ENCODE data around the gene FAM200B. TPM values are rescaled to one million over a fixed set of nuclear protein-coding genes. Genes with fewer than 3 reads are reported as not detected.

The FAM200B gene
- total RNA-seq, 1 donor from 2014 or later, result 27.4 TPM

DNA sequence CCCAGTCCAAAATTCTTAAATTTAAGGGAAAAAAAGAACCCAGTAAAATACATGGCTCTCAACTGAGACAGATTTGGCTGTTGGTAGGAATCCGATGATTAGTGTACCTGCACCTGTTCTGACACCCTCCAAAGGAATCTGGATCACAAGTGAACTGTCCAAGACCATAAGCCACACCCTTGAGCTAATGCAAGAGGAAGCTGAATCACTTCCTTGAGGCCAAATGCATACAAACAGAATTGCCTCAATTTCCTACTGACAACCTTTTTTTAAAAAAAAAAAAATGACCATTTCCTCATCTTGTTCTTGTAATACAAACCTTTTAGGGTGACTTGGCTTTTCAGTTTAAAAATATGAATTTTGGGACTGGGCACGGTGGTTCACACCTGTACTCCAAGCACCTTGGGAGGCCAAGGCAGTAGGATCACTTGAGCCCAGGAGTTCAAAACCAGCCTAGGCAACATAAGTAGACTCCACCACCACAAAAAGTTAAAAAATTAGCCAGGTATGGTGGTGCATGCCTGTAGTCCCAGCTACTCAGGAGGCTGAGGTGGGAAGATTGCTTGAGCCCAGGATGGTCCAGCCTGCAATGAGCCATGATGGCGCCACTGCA lies 15.8 kb upstream of the FAM200B start:
- no peaks in the 10 kb centered on the region for H3K9me3 Mint-ChIP-seq (ENCODE audit: unreplicated experiment)
- H3K27ac Mint-ChIP-seq (ENCODE audit: unreplicated experiment), result no peak overlapping the region
- TF ChIP-seq, protein P1, sequence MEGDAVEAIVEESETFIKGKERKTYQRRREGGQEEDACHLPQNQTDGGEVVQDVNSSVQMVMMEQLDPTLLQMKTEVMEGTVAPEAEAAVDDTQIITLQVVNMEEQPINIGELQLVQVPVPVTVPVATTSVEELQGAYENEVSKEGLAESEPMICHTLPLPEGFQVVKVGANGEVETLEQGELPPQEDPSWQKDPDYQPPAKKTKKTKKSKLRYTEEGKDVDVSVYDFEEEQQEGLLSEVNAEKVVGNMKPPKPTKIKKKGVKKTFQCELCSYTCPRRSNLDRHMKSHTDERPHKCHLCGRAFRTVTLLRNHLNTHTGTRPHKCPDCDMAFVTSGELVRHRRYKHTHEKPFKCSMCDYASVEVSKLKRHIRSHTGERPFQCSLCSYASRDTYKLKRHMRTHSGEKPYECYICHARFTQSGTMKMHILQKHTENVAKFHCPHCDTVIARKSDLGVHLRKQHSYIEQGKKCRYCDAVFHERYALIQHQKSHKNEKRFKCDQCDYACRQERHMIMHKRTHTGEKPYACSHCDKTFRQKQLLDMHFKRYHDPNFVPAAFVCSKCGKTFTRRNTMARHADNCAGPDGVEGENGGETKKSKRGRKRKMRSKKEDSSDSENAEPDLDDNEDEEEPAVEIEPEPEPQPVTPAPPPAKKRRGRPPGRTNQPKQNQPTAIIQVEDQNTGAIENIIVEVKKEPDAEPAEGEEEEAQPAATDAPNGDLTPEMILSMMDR (IDR thresholded peaks at IDR 0.05; ENCODE audit: partially characterized antibody, unreplicated experiment), result no peak
- no peaks in the 10 kb centered on the region for H3K27me3 Mint-ChIP-seq (ENCODE audit: unreplicated experiment)
- DNase-seq, result no peak
- no peaks in the 10 kb centered on the region for H3K36me3 Mint-ChIP-seq (ENCODE audit: unreplicated experiment)
- H3K4me1 Mint-ChIP-seq (ENCODE audit: low read depth, unreplicated experiment), result no peaks in the 10 kb centered on the region
- H3K4me3 Mint-ChIP-seq (ENCODE audit: unreplicated experiment), result no peak overlapping the region

DNA sequence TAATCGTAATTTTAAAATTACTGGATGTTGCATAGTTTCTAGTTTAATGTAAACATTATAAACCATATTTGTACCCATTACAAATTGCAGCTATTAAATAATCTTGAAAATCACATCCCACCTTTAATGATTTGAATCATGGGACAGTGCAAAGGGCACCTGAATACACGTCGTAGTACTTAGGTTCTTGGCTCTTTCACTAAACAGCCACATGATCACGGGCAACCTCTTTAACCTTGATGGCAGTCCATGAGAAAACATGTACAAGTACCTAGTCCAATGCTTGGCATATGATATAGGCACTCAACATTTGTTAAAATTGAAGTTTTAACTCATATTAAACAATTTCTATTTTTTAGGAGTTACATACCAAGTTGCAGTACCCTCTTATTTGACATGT lies 14.6 kb upstream of the FAM200B start:
- TF ChIP-seq, protein P1 (IDR thresholded peaks at IDR 0.05; ENCODE audit: partially characterized antibody, unreplicated experiment), result no peak
- H3K4me1 Mint-ChIP-seq (ENCODE audit: low read depth, unreplicated experiment), result no peaks in the 10 kb centered on the region
- H3K27ac Mint-ChIP-seq (ENCODE audit: unreplicated experiment), result no peak overlapping the region
- no peaks in the 10 kb centered on the region for H3K9me3 Mint-ChIP-seq (ENCODE audit: unreplicated experiment)
- no peaks in the 10 kb centered on the region for H3K27me3 Mint-ChIP-seq (ENCODE audit: unreplicated experiment)
- no peak for DNase-seq
- no peaks in the 10 kb centered on the region for H3K36me3 Mint-ChIP-seq (ENCODE audit: unreplicated experiment)
- H3K4me3 Mint-ChIP-seq (ENCODE audit: unreplicated experiment), result no peak overlapping the region

GRCh38 chr4:15668566-15669435 lies 12.8 kb upstream of the FAM200B start:
- DNase-seq, result no peak
- Mint-ChIP-seq H3K36me3 (ENCODE audit: unreplicated experiment) (no peaks in the 10 kb centered on the region), H3K9me3 (ENCODE audit: unreplicated experiment) (no peaks in the 10 kb centered on the region), H3K27me3 (ENCODE audit: unreplicated experiment) (no peaks in the 10 kb centered on the region), H3K4me1 (ENCODE audit: low read depth, unreplicated experiment) (no peaks in the 10 kb centered on the region), H3K4me3 (ENCODE audit: unreplicated experiment) (no peak overlapping the region), H3K27ac (ENCODE audit: unreplicated experiment) (no peak overlapping the region)
- TF ChIP-seq, protein P1 (IDR thresholded peaks at IDR 0.05; ENCODE audit: partially characterized antibody, unreplicated experiment), result no peak

DNA sequence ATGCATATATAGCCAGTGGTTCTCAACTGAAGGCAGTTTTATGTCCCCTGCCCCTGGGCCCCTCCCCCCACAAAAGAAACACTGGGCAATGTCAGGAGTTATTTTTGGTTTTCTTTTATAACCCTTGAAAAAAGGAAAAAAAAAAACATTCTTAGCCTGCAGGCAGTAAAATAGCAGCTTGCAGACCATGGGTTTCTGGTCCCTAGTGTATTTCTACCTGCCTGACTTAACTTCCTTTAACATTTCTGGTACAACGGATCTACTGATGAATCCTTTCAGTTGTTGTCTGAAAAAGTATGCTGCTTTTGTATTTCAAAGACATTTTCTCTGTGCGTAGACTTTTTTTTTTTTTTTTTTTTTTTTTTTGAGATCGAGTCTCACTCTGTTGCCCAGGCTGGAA lies 11.1 kb upstream of the FAM200B start:
- Mint-ChIP-seq H3K4me3 (ENCODE audit: unreplicated experiment) (no peak overlapping the region), H3K9me3 (ENCODE audit: unreplicated experiment) (no peaks in the 10 kb centered on the region), H3K4me1 (ENCODE audit: low read depth, unreplicated experiment) (no peaks in the 10 kb centered on the region), H3K36me3 (ENCODE audit: unreplicated experiment) (no peaks in the 10 kb centered on the region), H3K27me3 (ENCODE audit: unreplicated experiment) (no peaks in the 10 kb centered on the region), H3K27ac (ENCODE audit: unreplicated experiment) (no peak overlapping the region)
- DNase-seq, result no peak
- TF ChIP-seq, protein P1 (IDR thresholded peaks at IDR 0.05; ENCODE audit: partially characterized antibody, unreplicated experiment), result no peak

GRCh38 chr4:15672101-15672500 lies 9.5 kb upstream of the FAM200B start:
- H3K27me3 Mint-ChIP-seq (ENCODE audit: unreplicated experiment), result no peaks in the 10 kb centered on the region
- H3K27ac Mint-ChIP-seq (ENCODE audit: unreplicated experiment), result no peak overlapping the region
- no peaks in the 10 kb centered on the region for H3K4me1 Mint-ChIP-seq (ENCODE audit: low read depth, unreplicated experiment)
- DNase-seq, result no peak
- no peaks in the 10 kb centered on the region for H3K36me3 Mint-ChIP-seq (ENCODE audit: unreplicated experiment)
- TF ChIP-seq, protein P1 (IDR thresholded peaks at IDR 0.05; ENCODE audit: partially characterized antibody, unreplicated experiment), result no peak
- H3K9me3 Mint-ChIP-seq (ENCODE audit: unreplicated experiment), result no peaks in the 10 kb centered on the region
- no peak overlapping the region for H3K4me3 Mint-ChIP-seq (ENCODE audit: unreplicated experiment)
